Gastroesophageal sphincter (tissue), 4 donors: ENCODE results near the gene SUPT4H1. TPM values are rescaled to one million over a fixed set of nuclear protein-coding genes. Genes with fewer than 3 reads are reported as not detected.

Experiments used
- ATAC-seq: fragments of 150-250 bp; one replicate; pipeline ENCODE4 v1.9.1; 2016; ENCODE audit warnings: mild to moderate bottlenecking, moderate library complexity
- H3K27ac ChIP-seq, 4 donors: fragments of 200-600 bp; sonication (generic) in 3 of 4; 1 replicate in 3 of 4; 2 replicates in 1 of 4; pipeline ENCODE4 v1.5.1; 2016 to 2019
- H3K27me3 ChIP-seq: fragments of 200-600 bp; sonication (generic); one replicate; pipeline ENCODE4 v1.5.1; 2019
- H3K36me3 ChIP-seq, 2 donors: fragments of 200-600 bp; sonication (generic); one replicate each; pipeline ENCODE4 v1.5.1; 2019; ENCODE audit warnings: control low read depth in 1 of 2
- H3K4me1 ChIP-seq, 3 donors: fragments of 200-600 bp; sonication (generic); 1 replicate in 2 of 3; 2 replicates in 1 of 3; pipeline ENCODE4 v1.5.1; 2016 to 2019; ENCODE audit warnings: control low read depth in 2 of 3
- H3K4me3 ChIP-seq, 2 donors: fragments of 200-600 bp; sonication (generic); one replicate each; pipeline ENCODE4 v1.5.1; 2019; ENCODE audit warnings: mild to moderate bottlenecking in 1 of 2, moderate library complexity in 1 of 2
- H3K9me3 ChIP-seq, 3 donors: fragments of 200-600 bp; sonication (generic); one replicate each; pipeline ENCODE4 v1.5.1; 2017 to 2019; ENCODE audit warnings: control low read depth in 2 of 3
- CTCF ChIP-seq, 4 experiments: fragments of 200-600 bp in 2 of 4; fragments of 450-650 bp in 2 of 4; sonication (generic) in 1 of 4; IDR thresholded peaks; one replicate each; pipeline ENCODE4 v1.5.1; 2017 to 2019; ENCODE audit warnings: antibody characterized with exemption in 4 of 4, mild to moderate bottlenecking in 2 of 4, moderate library complexity in 2 of 4
- EP300 ChIP-seq: sonication (generic); formaldehyde crosslinking; IDR thresholded peaks from one replicate; pipeline ENCODE4 v1.6.1; 2017; ENCODE audit warnings: antibody characterized with exemption, mild to moderate bottlenecking
- POLR2A ChIP-seq, 2 donors: fragments of 450-650 bp; IDR thresholded peaks; one replicate each; pipeline ENCODE4 v1.6.1; 2017; ENCODE audit warnings: antibody characterized with exemption in 2 of 2, mild to moderate bottlenecking in 2 of 2, moderate library complexity in 1 of 2
- POLR2AphosphoS5 ChIP-seq: sonication (generic); formaldehyde crosslinking; IDR thresholded peaks from one replicate; pipeline ENCODE4 v1.6.1; 2017; ENCODE audit warnings: antibody characterized with exemption
- WGBS, 2 donors: methylation state at CpG; one replicate each; pipeline ENCODE4 v1.1.5; 2018; ENCODE audit warnings: low coverage in 1 of 2; 5-methylcytosine and 5-hydroxymethylcytosine counted together
- total RNA-seq, 4 donors: library from RNA; depleted of rRNA; stranded (reverse); fragments of >200 nt; gene quantifications; one replicate each; pipeline ENCODE4 v1.1.0, GENCODE V29; 2016

The SUPT4H1 gene
- total RNA-seq, 4 donors from 2014 or later = 40.1 to 55.4 (median 45.1) TPM

- Histone ChIP-seq H3K4me1 (no peaks in the 10 kb centered on the region), H3K9me3 (no peaks in the 10 kb centered on the region), H3K36me3 (no peaks in the 10 kb centered on the region), H3K27me3 (no peaks in the 10 kb centered on the region), H3K27ac (no peak overlapping the region), H3K4me3 (no peak overlapping the region)
- 65 to 70% methylated on average over 3 of the region's 3 CpGs for WGBS, 2 donors
- no peak for ATAC-seq
- TF ChIP-seq POLR2AphosphoS5 (no peak), CTCF (IDR thresholded peaks at IDR 0.05) (no peak), POLR2A (IDR thresholded peaks at IDR 0.05) (no peak), EP300 (no peak)
These were observed 25.1 kb upstream of the SUPT4H1 start for GRCh38 chr17:58377093-58377601.

GRCh38 chr17:58376472-58377000 is 24.5 kb upstream of the SUPT4H1 start:
- no peak overlapping the region for H3K4me3 ChIP-seq
- 43 to 60% methylated on average over 2 to 4 of the region's 4 CpGs for WGBS, 2 donors
- H3K4me1 ChIP-seq = no peaks in the 10 kb centered on the region
- no peaks in the 10 kb centered on the region for H3K27me3 ChIP-seq
- no peak for ATAC-seq
- no peaks in the 10 kb centered on the region for H3K9me3 ChIP-seq
- TF ChIP-seq POLR2AphosphoS5 (no peak), POLR2A (IDR thresholded peaks at IDR 0.05) (no peak), CTCF (IDR thresholded peaks at IDR 0.05) (no peak), EP300 (no peak)
- no peaks in the 10 kb centered on the region for H3K36me3 ChIP-seq
- no peak overlapping the region for H3K27ac ChIP-seq

- TF ChIP-seq POLR2AphosphoS5 (no peak), CTCF (IDR thresholded peaks at IDR 0.05) (no peak), EP300 (no peak), POLR2A (IDR thresholded peaks at IDR 0.05) (no peak)
- H3K27ac ChIP-seq = no peak overlapping the region
- no peaks in the 10 kb centered on the region for H3K36me3 ChIP-seq
- no peaks in the 10 kb centered on the region for H3K27me3 ChIP-seq
- no peak for ATAC-seq
- WGBS, 2 donors = 64 to 83% methylated on average over 2 of the region's 2 CpGs
- no peaks in the 10 kb centered on the region for H3K4me1 ChIP-seq
- H3K9me3 ChIP-seq = no peaks in the 10 kb centered on the region
- no peak overlapping the region for H3K4me3 ChIP-seq
These were observed 23.8 kb upstream of the SUPT4H1 start for GRCh38 chr17:58375811-58376210.

- Histone ChIP-seq H3K27me3 (no peaks in the 10 kb centered on the region), H3K27ac (no peak overlapping the region), H3K4me1 (no peaks in the 10 kb centered on the region), H3K4me3 (no peak overlapping the region), H3K36me3 (no peaks in the 10 kb centered on the region), H3K9me3 (no peaks in the 10 kb centered on the region)
- ATAC-seq = no peak
- no peak for TF ChIP-seq EP300
- TF ChIP-seq POLR2A (IDR thresholded peaks at IDR 0.05) = no peak
- TF ChIP-seq CTCF (IDR thresholded peaks at IDR 0.05) = no peak
- no peak for TF ChIP-seq POLR2AphosphoS5
- 65 to 76% methylated on average over 2 to 5 of the region's 5 CpGs for WGBS, 2 donors
These were observed 23.3 kb upstream of the SUPT4H1 start for GRCh38 chr17:58375256-58375655.

- no peak for ATAC-seq
- Histone ChIP-seq H3K36me3 (no peaks in the 10 kb centered on the region), H3K4me3 (no peak overlapping the region), H3K27me3 (no peaks in the 10 kb centered on the region), H3K4me1 (no peaks in the 10 kb centered on the region), H3K9me3 (no peaks in the 10 kb centered on the region), H3K27ac (no peak overlapping the region)
- 94 to 100% methylated on average over 1 of the region's 1 CpG for WGBS, 2 donors
- TF ChIP-seq POLR2A (IDR thresholded peaks at IDR 0.05) (no peak), CTCF (IDR thresholded peaks at IDR 0.05) (no peak), POLR2AphosphoS5 (no peak), EP300 (no peak)
These were observed 21.9 kb upstream of the SUPT4H1 start for GRCh38 chr17:58373923-58374322.
